Lower lobe of right lung (tissue), 2 donors: ENCODE data around the gene SERP2. TPM values are rescaled to one million over a fixed set of nuclear protein-coding genes. Genes with fewer than 3 reads are reported as not detected.

Experiments
- ATAC-seq, 2 donors: fragments of 200-7000 bp; cut with Tn5 transposase; one replicate each; pipeline ENCODE4 v1.9.1; 2020 to 2022; ENCODE audit warnings: mild to moderate bottlenecking in 2 of 2, moderate library complexity in 2 of 2
- DNase-seq: peaks from one replicate; pipeline ENCODE4 v3.0.0-alpha.2; 2020
- H3K27ac ChIP-seq: fragments of 200-600 bp; one replicate; pipeline ENCODE4 v1.8.0; 2022
- H3K27me3 ChIP-seq: fragments of 200-600 bp; one replicate; pipeline ENCODE4 v1.8.0; 2022; ENCODE audit warnings: low read depth
- H3K36me3 ChIP-seq: fragments of 200-600 bp; one replicate; pipeline ENCODE4 v1.8.0; 2022; ENCODE audit warnings: mild to moderate bottlenecking
- H3K4me1 ChIP-seq: fragments of 200-600 bp; one replicate; pipeline ENCODE4 v1.8.0; 2022
- H3K4me3 ChIP-seq: fragments of 200-600 bp; one replicate; pipeline ENCODE4 v1.8.0; 2022; ENCODE audit warnings: mild to moderate bottlenecking
- H3K9me3 ChIP-seq: fragments of 200-600 bp; one replicate; pipeline ENCODE4 v1.8.0; 2022
- CTCF ChIP-seq: fragments of 200-600 bp; IDR thresholded peaks from one replicate; pipeline ENCODE4 v1.8.0; 2022; ENCODE audit warnings: antibody characterized with exemption, mild to moderate bottlenecking
- intact Hi-C: fragments of 100-400 bp; cut with DNase I; formaldehyde crosslinking; loops from one replicate; pipeline ENCODE4 v1.11.0; 2022
- total RNA-seq: library from RNA; stranded (reverse); fragmentation: NEBNext Ultra II Directional; extraction: Animal tissue kit (Norgen Biotek cat#: 25700); gene quantifications from one replicate; pipeline ENCODE4 v1.2.1, GENCODE V29; 2021
- donor health status: DM: no; HTN: yes; CAD: no; lungs with severe emphysema.

SERP2 gene
- total RNA-seq, 1 donor from 2014 or later, result 3.7 TPM

- DNase-seq (no peak), ATAC-seq (peak in 1 of 2 donors; percentile 20)
- Histone ChIP-seq H3K9me3 (no peaks in the 10 kb centered on the region), H3K36me3 (no peaks in the 10 kb centered on the region), H3K27ac (no peak overlapping the region), H3K4me3 (no peak overlapping the region), H3K27me3 (no peaks in the 10 kb centered on the region), H3K4me1 (no peaks in the 10 kb centered on the region)
- TF ChIP-seq CTCF, result no peak
- intact Hi-C loops, result no loop called here
These were observed 29.9 kb downstream of the SERP2 start for GRCh38 chr13:44403461-44404056.

- Histone ChIP-seq H3K4me3 (no peak overlapping the region), H3K27me3 (no peaks in the 10 kb centered on the region), H3K36me3 (no peaks in the 10 kb centered on the region), H3K4me1 (no peaks in the 10 kb centered on the region), H3K9me3 (no peaks in the 10 kb centered on the region), H3K27ac (no peak overlapping the region)
- no peak for TF ChIP-seq CTCF
- ATAC-seq (no peak), DNase-seq (no peak)
- intact Hi-C loops, result no loop called here
These were observed 30.9 kb downstream of the SERP2 start for GRCh38 chr13:44404261-44405132.

- H3K27ac ChIP-seq, result no peak overlapping the region
- intact Hi-C loops, result no loop called here
- no peak for TF ChIP-seq CTCF
These were observed 33.0 kb downstream of the SERP2 start for GRCh38 chr13:44406617-44407016.

GRCh38 chr13:44407379-44407778, 33.8 kb downstream of the SERP2 start:
- H3K36me3 ChIP-seq, result no peaks in the 10 kb centered on the region
- DNase-seq (no peak), ATAC-seq (no peak)
- no peak for TF ChIP-seq CTCF
- H3K27ac ChIP-seq, result no peak overlapping the region
- no peaks in the 10 kb centered on the region for H3K4me1 ChIP-seq
- no peaks in the 10 kb centered on the region for H3K9me3 ChIP-seq
- H3K4me3 ChIP-seq, result no peak overlapping the region
- intact Hi-C loops, result no loop called here
- H3K27me3 ChIP-seq, result no peaks in the 10 kb centered on the region

More at GRCh38 chr13:44406617-44407016, 33.0 kb downstream of the SERP2 start:
- ATAC-seq (no peak), DNase-seq (no peak)
- Histone ChIP-seq H3K27me3 (no peaks in the 10 kb centered on the region), H3K4me3 (no peak overlapping the region), H3K36me3 (no peaks in the 10 kb centered on the region), H3K9me3 (no peaks in the 10 kb centered on the region), H3K4me1 (no peaks in the 10 kb centered on the region)

- intact Hi-C loops, result no loop called here
- H3K27ac ChIP-seq, result no peak overlapping the region
- TF ChIP-seq CTCF, result no peak
- no peaks in the 10 kb centered on the region for H3K36me3 ChIP-seq
- no peaks in the 10 kb centered on the region for H3K4me1 ChIP-seq
- H3K9me3 ChIP-seq, result no peaks in the 10 kb centered on the region
- no peak for ATAC-seq
- DNase-seq, result no peak
- H3K4me3 ChIP-seq, result no peak overlapping the region
- no peaks in the 10 kb centered on the region for H3K27me3 ChIP-seq
These were observed 34.3 kb downstream of the SERP2 start for GRCh38 chr13:44407891-44408290.
